ENCODE measurements around the gene UBLCP1. TPM values are rescaled to one million over a fixed set of nuclear protein-coding genes. Genes with fewer than 3 reads are reported as not detected.
A peak's percentile ranks its signal among the peaks of the same experiment; 100 is the strongest.
"Not testable (repeated sequence)": the region's sequence is repeated elsewhere in the genome, so short reads cannot be mapped to it uniquely, and the experiment has no call there.

Gene UBLCP1
- total RNA-seq, 2 experiments from 2014 or later = 16.5 to 19.0 TPM

- POLR2A ChIA-PET = no interaction called here
- intact Hi-C loops (cut with DNase I, micrococcal nuclease) = no loop called here
- Histone ChIP-seq H3K36me3 (ENCODE audit: insufficient read depth, low read length) (no peaks in the 10 kb centered on the region), H3K4me3 (ENCODE audit: low read length) (no peak overlapping the region), H3K9me3 (ENCODE audit: control insufficient read depth in 1 of 2, insufficient read depth in 1 of 2, low read length in 2 of 2) (no peaks in the 10 kb centered on the region), H3K27me3 (ENCODE audit: control insufficient read depth in 1 of 2, insufficient read depth in 2 of 2, low read length in 2 of 2) (no peaks in the 10 kb centered on the region), H3K4me1 (ENCODE audit: insufficient read depth, low read length) (peaks cover 15% of the 10 kb centered on the region), H3K27ac (ENCODE audit: low read depth in 1 of 2, low read length in 2 of 2) (no peak overlapping the region)
- no peak overlapping the region for H3K4me3 Mint-ChIP-seq
- H3K27me3 Mint-ChIP-seq = no peaks in the 10 kb centered on the region
- CTCF ChIA-PET = no interaction called here
- H3K36me3 Mint-ChIP-seq (ENCODE audit: low read depth) = peaks cover 6% of the 10 kb centered on the region
- TF ChIP-seq CTCF (IDR thresholded peaks at IDR 0.05) = no peak
- DNase-seq (no peak), ATAC-seq (ENCODE audit: poor library complexity) (no peak)
- H3K9me3 Mint-ChIP-seq = no peaks in the 10 kb centered on the region
- peaks cover 23% of the 10 kb centered on the region for H3K4me1 Mint-ChIP-seq (ENCODE audit: low read depth)
- no peak overlapping the region for H3K27ac Mint-ChIP-seq
Observed at GRCh38 chr5:159258361-159258760, 4.7 kb upstream of the UBLCP1 start.

- DNase-seq; H3K36me3 ChIP-seq (ENCODE audit: insufficient read depth, low read length); H3K9me3 Mint-ChIP-seq; ATAC-seq (ENCODE audit: poor library complexity); H3K27ac ChIP-seq (ENCODE audit: low read depth in 1 of 2, low read length in 2 of 2); H3K27me3 Mint-ChIP-seq; H3K27me3 ChIP-seq (ENCODE audit: control insufficient read depth in 1 of 2, insufficient read depth in 2 of 2, low read length in 2 of 2); H3K9me3 ChIP-seq (ENCODE audit: control insufficient read depth in 1 of 2, insufficient read depth in 1 of 2, low read length in 2 of 2); H3K36me3 Mint-ChIP-seq (ENCODE audit: low read depth); CTCF ChIA-PET; H3K4me3 ChIP-seq (ENCODE audit: low read length); H3K4me3 Mint-ChIP-seq: not testable (repeated sequence)
- intact Hi-C loops (cut with DNase I, micrococcal nuclease) = loop anchor here in 1 of 2 experiments (10.0 kb wide), 1 partner anchor 1155 kb away; the partner anchor contains the start of gene SLU7
- peak overlapping the region; percentile 85 for H3K27ac Mint-ChIP-seq
- peaks cover 18% of the 10 kb centered on the region for H3K4me1 ChIP-seq (ENCODE audit: insufficient read depth, low read length)
- peaks cover 38% of the 10 kb centered on the region for H3K4me1 Mint-ChIP-seq (ENCODE audit: low read depth)
- POLR2A ChIA-PET = interaction anchor here (3.1 kb wide), 1 partner anchor 52 kb away, joined by 33 read pairs; no protein-coding TSS in a partner anchor
Observed at GRCh38 chr5:159260212-159260611, 2.9 kb upstream of the UBLCP1 start.

- no peaks in the 10 kb centered on the region for H3K36me3 ChIP-seq (ENCODE audit: insufficient read depth, low read length)
- intact Hi-C loops (cut with DNase I, micrococcal nuclease) = loop anchor here in 1 of 2 experiments (10.0 kb wide), 1 partner anchor 1152 kb away; the partner anchor contains the start of gene SLU7
- no peaks in the 10 kb centered on the region for H3K9me3 Mint-ChIP-seq
- POLR2A ChIA-PET = interaction anchor here (0.7 to 3.1 kb wide), 7 partner anchors 37 to 1996 kb away, joined by 3 to 33 read pairs (median 4); no protein-coding TSS in a partner anchor
- H3K4me3 ChIP-seq (ENCODE audit: low read length) = peak overlapping the region; percentile 74
- no peak for TF ChIP-seq CTCF (IDR thresholded peaks at IDR 0.05)
- H3K27me3 ChIP-seq (ENCODE audit: control insufficient read depth in 1 of 2, insufficient read depth in 2 of 2, low read length in 2 of 2) = no peaks in the 10 kb centered on the region
- H3K4me3 Mint-ChIP-seq = peak overlapping the region; percentile 88
- no peaks in the 10 kb centered on the region for H3K27me3 Mint-ChIP-seq
- peaks cover 18% of the 10 kb centered on the region for H3K4me1 ChIP-seq (ENCODE audit: insufficient read depth, low read length)
- peaks cover 13% of the 10 kb centered on the region for H3K36me3 Mint-ChIP-seq (ENCODE audit: low read depth)
- peaks cover 0 to 9% of the 10 kb centered on the region in 2 experiments for H3K9me3 ChIP-seq (ENCODE audit: control insufficient read depth in 1 of 2, insufficient read depth in 1 of 2, low read length in 2 of 2)
- peak overlapping the region; percentile 90 to 94 for H3K27ac ChIP-seq (ENCODE audit: low read depth in 1 of 2, low read length in 2 of 2)
- CTCF ChIA-PET = interaction anchor here (0.9 to 1.4 kb wide), 4 partner anchors 27 to 105 kb away, joined by 3 to 6 read pairs (median 3); no protein-coding TSS in a partner anchor
- H3K4me1 Mint-ChIP-seq (ENCODE audit: low read depth) = peaks cover 48% of the 10 kb centered on the region
- DNase-seq (peak in 2 of 14 experiments; percentile 11 to 28), ATAC-seq (ENCODE audit: poor library complexity) (peak; percentile 33)
- H3K27ac Mint-ChIP-seq = peak overlapping the region; percentile 96
Observed at GRCh38 chr5:159262472-159262858, 625 bp upstream of the UBLCP1 start.

Measured in CD4-positive, alpha-beta T cell (primary cell).